HepG2 (cell line): ENCODE data around the gene HSP90AB1. TPM values are rescaled to one million over a fixed set of nuclear protein-coding genes. Genes with fewer than 3 reads are reported as not detected.

ENCODE experiments used
- AKAP8 ChIP-seq: sonication (generic); formaldehyde crosslinking; IDR thresholded peaks from 2 replicates; pipeline ENCODE4 v1.5.1; 2020; ENCODE audit warnings: mild to moderate bottlenecking, missing genetic modification reagents
- ETS1 ChIP-seq: sonication (generic); formaldehyde crosslinking; IDR thresholded peaks from 2 replicates; pipeline ENCODE4 v1.4.0; 2020; ENCODE audit warnings: missing genetic modification reagents
- FOXO1 ChIP-seq: sonication (generic); formaldehyde crosslinking; IDR thresholded peaks from 2 replicates; pipeline ENCODE4 v1.4.0; 2020; ENCODE audit warnings: missing genetic modification reagents
- GABPB1 ChIP-seq: IDR thresholded peaks from 2 replicates; pipeline ENCODE4 v1.6.1; 2016; ENCODE audit warnings: mild to moderate bottlenecking, missing genetic modification reagents, moderate library complexity, missing compliant biosample characterization
- GATAD2A ChIP-seq: IDR thresholded peaks from 2 replicates; pipeline ENCODE4 v1.6.1; 2016
- GZF1 ChIP-seq: sonication (generic); formaldehyde crosslinking; IDR thresholded peaks from 2 replicates; pipeline ENCODE4 v1.5.1; 2020; ENCODE audit warnings: mild to moderate bottlenecking, missing genetic modification reagents
- NR2F1 ChIP-seq, 2 experiments: fragments of 450-650 bp in 1 of 2; formaldehyde crosslinking in 1 of 2; IDR thresholded peaks; 2 replicates each; pipeline versions ENCODE4 v1.5.0 to v1.6.1; 2016 to 2020; ENCODE audit warnings: mild to moderate bottlenecking in 1 of 2, missing compliant biosample characterization in 1 of 2, missing genetic modification reagents in 1 of 2, moderate library complexity in 1 of 2
- PREB ChIP-seq: sonication (generic); formaldehyde crosslinking; IDR thresholded peaks from 2 replicates; pipeline ENCODE4 v1.4.0; 2020; ENCODE audit warnings: missing genetic modification reagents
- RBAK ChIP-seq: sonication (generic); formaldehyde crosslinking; IDR thresholded peaks from 2 replicates; pipeline ENCODE4 v1.5.1; 2020; ENCODE audit warnings: mild to moderate bottlenecking, missing genetic modification reagents
- RFX1 ChIP-seq: fragments of 450-650 bp; IDR thresholded peaks from 2 replicates; pipeline ENCODE4 v1.6.1; 2017
- ZMYM4 ChIP-seq: sonication (generic); formaldehyde crosslinking; IDR thresholded peaks from 2 replicates; pipeline ENCODE4 v1.8.1; 2023; ENCODE audit warnings: mild to moderate bottlenecking, missing genetic modification reagents
- ZNF205 ChIP-seq: IDR thresholded peaks from 2 replicates; pipeline ENCODE4 v1.6.1; 2018; ENCODE audit warnings: missing biosample characterization, missing genetic modification reagents
- ZNF629 ChIP-seq: sonication (generic); formaldehyde crosslinking; conservative IDR thresholded peaks from 2 replicates; pipeline ENCODE4 v1.5.0; 2020; ENCODE audit warnings: missing genetic modification reagents
- ZNF703 ChIP-seq: sonication (generic); formaldehyde crosslinking; IDR thresholded peaks from 2 replicates; pipeline ENCODE4 v1.5.1; 2020; ENCODE audit warnings: missing genetic modification reagents, mild to moderate bottlenecking, moderate library complexity, borderline replicate concordance
- polyA plus RNA-seq, 8 experiments: library from polyadenylated mRNA; depleted of rRNA in 3 of 8; stranded (reverse) in 7 of 8; unstranded in 1 of 8; fragments of >200 nt; fragmentation: Illumina TruSeq in 4 of 8; extraction: Trizol in 4 of 8; gene quantifications; 2 replicates each; pipeline versions ENCODE4 v1.2.1 to v1.2.3, GENCODE V29; 2011 to 2016; ENCODE audit warnings: low read depth in 4 of 8, missing spikeins in 1 of 8, mixed read lengths in 1 of 8; ENCODE audit not compliant: insufficient read depth in 1 of 8
- total RNA-seq, 5 experiments: library from RNA; depleted of rRNA; stranded (reverse); fragments of >200 nt; fragmentation: Illumina TruSeq; extraction: Trizol; gene quantifications; 2 replicates each; pipeline ENCODE4 v1.2.3, GENCODE V29; 2016; ENCODE audit warnings: low read depth in 1 of 5
- TF ChIP-seq, protein P1 (sequence below): fragments of 450-650 bp; IDR thresholded peaks from 2 replicates; pipeline ENCODE4 v1.6.1; 2016
- TF ChIP-seq, protein P2 (sequence below): sonication (generic); formaldehyde crosslinking; IDR thresholded peaks from 2 replicates; pipeline ENCODE4 v1.5.0; 2020; ENCODE audit warnings: missing genetic modification reagents, mild to moderate bottlenecking, borderline replicate concordance
- TF ChIP-seq, protein P3 (sequence below): fragments of 450-650 bp; IDR thresholded peaks from 2 replicates; pipeline ENCODE4 v1.6.1; 2017
- TF ChIP-seq, protein P4 (sequence below): sonication (generic); formaldehyde crosslinking; conservative IDR thresholded peaks from 2 replicates; pipeline ENCODE4 v1.8.0; 2022; ENCODE audit warnings: missing genetic modification reagents
- TF ChIP-seq, protein P5 (sequence below): sonication (generic); formaldehyde crosslinking; IDR thresholded peaks from 2 replicates; pipeline ENCODE4 v1.4.0; 2020; ENCODE audit warnings: missing genetic modification reagents, borderline replicate concordance

Gene HSP90AB1
- total and polyA plus RNA-seq, 2 of the 13 experiments (the other 11 are each of a cell fraction or from before 2014, with no cell fraction given) = 1,325 to 1,472 TPM

GRCh38 chr6:44254191-44255104 is 7.5 kb downstream of the HSP90AB1 start (continued):
- TF ChIP-seq ZNF205 (CRISPR knock-in tag) = no peak
- 0 out of 2 replicates have a peak, but pooled peaks have one; percentile 10 for TF ChIP-seq GATAD2A
- TF ChIP-seq, protein P1, sequence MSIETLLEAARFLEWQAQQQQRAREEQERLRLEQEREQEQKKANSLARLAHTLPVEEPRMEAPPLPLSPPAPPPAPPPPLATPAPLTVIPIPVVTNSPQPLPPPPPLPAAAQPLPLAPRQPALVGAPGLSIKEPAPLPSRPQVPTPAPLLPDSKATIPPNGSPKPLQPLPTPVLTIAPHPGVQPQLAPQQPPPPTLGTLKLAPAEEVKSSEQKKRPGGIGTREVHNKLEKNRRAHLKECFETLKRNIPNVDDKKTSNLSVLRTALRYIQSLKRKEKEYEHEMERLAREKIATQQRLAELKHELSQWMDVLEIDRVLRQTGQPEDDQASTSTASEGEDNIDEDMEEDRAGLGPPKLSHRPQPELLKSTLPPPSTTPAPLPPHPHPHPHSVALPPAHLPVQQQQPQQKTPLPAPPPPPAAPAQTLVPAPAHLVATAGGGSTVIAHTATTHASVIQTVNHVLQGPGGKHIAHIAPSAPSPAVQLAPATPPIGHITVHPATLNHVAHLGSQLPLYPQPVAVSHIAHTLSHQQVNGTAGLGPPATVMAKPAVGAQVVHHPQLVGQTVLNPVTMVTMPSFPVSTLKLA = no peak
- TF ChIP-seq ZMYM4 (CRISPR knock-in tag) = no peak
- TF ChIP-seq GZF1 = no peak
- no peak for TF ChIP-seq ETS1 (CRISPR knock-in tag)
- TF ChIP-seq GABPB1 = peak; percentile 27
- TF ChIP-seq ZNF629 (CRISPR knock-in tag) = no peak
- no peak for TF ChIP-seq RBAK (CRISPR knock-in tag)
- TF ChIP-seq ZNF703 (CRISPR knock-in tag) = no peak
- no peak for TF ChIP-seq FOXO1 (CRISPR knock-in tag)
- TF ChIP-seq, protein P2, sequence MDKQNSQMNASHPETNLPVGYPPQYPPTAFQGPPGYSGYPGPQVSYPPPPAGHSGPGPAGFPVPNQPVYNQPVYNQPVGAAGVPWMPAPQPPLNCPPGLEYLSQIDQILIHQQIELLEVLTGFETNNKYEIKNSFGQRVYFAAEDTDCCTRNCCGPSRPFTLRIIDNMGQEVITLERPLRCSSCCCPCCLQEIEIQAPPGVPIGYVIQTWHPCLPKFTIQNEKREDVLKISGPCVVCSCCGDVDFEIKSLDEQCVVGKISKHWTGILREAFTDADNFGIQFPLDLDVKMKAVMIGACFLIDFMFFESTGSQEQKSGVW (CRISPR knock-in tag) = no peak
- no peak for TF ChIP-seq PREB (CRISPR knock-in tag)
- TF ChIP-seq, protein P3, sequence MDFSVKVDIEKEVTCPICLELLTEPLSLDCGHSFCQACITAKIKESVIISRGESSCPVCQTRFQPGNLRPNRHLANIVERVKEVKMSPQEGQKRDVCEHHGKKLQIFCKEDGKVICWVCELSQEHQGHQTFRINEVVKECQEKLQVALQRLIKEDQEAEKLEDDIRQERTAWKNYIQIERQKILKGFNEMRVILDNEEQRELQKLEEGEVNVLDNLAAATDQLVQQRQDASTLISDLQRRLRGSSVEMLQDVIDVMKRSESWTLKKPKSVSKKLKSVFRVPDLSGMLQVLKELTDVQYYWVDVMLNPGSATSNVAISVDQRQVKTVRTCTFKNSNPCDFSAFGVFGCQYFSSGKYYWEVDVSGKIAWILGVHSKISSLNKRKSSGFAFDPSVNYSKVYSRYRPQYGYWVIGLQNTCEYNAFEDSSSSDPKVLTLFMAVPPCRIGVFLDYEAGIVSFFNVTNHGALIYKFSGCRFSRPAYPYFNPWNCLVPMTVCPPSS = no peak
- TF ChIP-seq, protein P4, sequence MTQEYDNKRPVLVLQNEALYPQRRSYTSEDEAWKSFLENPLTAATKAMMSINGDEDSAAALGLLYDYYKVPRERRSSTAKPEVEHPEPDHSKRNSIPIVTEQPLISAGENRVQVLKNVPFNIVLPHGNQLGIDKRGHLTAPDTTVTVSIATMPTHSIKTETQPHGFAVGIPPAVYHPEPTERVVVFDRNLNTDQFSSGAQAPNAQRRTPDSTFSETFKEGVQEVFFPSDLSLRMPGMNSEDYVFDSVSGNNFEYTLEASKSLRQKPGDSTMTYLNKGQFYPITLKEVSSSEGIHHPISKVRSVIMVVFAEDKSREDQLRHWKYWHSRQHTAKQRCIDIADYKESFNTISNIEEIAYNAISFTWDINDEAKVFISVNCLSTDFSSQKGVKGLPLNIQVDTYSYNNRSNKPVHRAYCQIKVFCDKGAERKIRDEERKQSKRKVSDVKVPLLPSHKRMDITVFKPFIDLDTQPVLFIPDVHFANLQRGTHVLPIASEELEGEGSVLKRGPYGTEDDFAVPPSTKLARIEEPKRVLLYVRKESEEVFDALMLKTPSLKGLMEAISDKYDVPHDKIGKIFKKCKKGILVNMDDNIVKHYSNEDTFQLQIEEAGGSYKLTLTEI (CRISPR knock-in tag) = no peak
- no peak for TF ChIP-seq RFX1
- peak; percentile 42; the same call in 1 of the 2 replicates for TF ChIP-seq AKAP8 (CRISPR knock-in tag)
- TF ChIP-seq, protein P5, sequence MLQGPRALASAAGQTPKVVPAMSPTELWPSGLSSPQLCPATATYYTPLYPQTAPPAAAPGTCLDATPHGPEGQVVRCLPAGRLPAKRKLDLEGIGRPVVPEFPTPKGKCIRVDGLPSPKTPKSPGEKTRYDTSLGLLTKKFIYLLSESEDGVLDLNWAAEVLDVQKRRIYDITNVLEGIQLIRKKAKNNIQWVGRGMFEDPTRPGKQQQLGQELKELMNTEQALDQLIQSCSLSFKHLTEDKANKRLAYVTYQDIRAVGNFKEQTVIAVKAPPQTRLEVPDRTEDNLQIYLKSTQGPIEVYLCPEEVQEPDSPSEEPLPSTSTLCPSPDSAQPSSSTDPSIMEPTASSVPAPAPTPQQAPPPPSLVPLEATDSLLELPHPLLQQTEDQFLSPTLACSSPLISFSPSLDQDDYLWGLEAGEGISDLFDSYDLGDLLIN (CRISPR knock-in tag) = no peak
- TF ChIP-seq NR2F1 (CRISPR knock-in tag; IDR thresholded peaks at IDR 0.05) = no peak
